Sigmoid colon (tissue), 7 donors: ENCODE results near the gene SHKBP1. TPM values are rescaled to one million over a fixed set of nuclear protein-coding genes. Genes with fewer than 3 reads are reported as not detected.

Experiments
- DNase-seq: peaks from one replicate; pipeline ENCODE4 v3.0.0-alpha.2; 2019
- H3K27ac ChIP-seq, 4 donors: fragments of 200-600 bp; sonication (generic); one replicate each; pipeline ENCODE4 v1.5.1; 2016 to 2019; ENCODE audit warnings: mild to moderate bottlenecking in 1 of 4
- H3K27me3 ChIP-seq, 3 donors: fragments of 200-600 bp; sonication (generic); one replicate each; pipeline ENCODE4 v1.5.1; 2019; ENCODE audit warnings: mild to moderate bottlenecking in 1 of 3
- H3K36me3 ChIP-seq, 4 donors: fragments of 200-600 bp; sonication (generic); one replicate each; pipeline ENCODE4 v1.5.1; 2016 to 2019
- H3K4me1 ChIP-seq, 4 donors: fragments of 200-600 bp; sonication (generic); one replicate each; pipeline ENCODE4 v1.5.1; 2017 to 2019
- H3K4me3 ChIP-seq, 4 donors: fragments of 200-600 bp; sonication (generic); one replicate each; pipeline ENCODE4 v1.5.1; 2017 to 2019; ENCODE audit warnings: mild to moderate bottlenecking in 2 of 4, moderate library complexity in 1 of 4
- H3K9me3 ChIP-seq, 4 donors: fragments of 200-600 bp in 3 of 4; sonication (generic) in 3 of 4; one replicate each; pipeline versions ENCODE4 v1.5.1 to v1.6.1; 2013 to 2019
- EP300 ChIP-seq, 4 donors: sonication (generic); formaldehyde crosslinking; IDR thresholded peaks; one replicate each; pipeline ENCODE4 v1.6.1; 2017; ENCODE audit warnings: antibody characterized with exemption in 4 of 4
- POLR2A ChIP-seq, 2 donors: fragments of 450-650 bp; IDR thresholded peaks; one replicate each; pipeline ENCODE4 v1.6.1; 2016; ENCODE audit warnings: antibody characterized with exemption in 2 of 2, mild to moderate bottlenecking in 2 of 2, moderate library complexity in 2 of 2
- POLR2AphosphoS5 ChIP-seq, 4 donors: sonication (generic); formaldehyde crosslinking; IDR thresholded peaks; one replicate each; pipeline ENCODE4 v1.6.1; 2017; ENCODE audit warnings: antibody characterized with exemption in 4 of 4
- WGBS, 2 donors: extraction: QIAGEN DNeasy Blood & Tissue Kit; methylation state at CpG; one replicate each; pipeline ENCODE4 v1.1.7; 2013; 5-methylcytosine and 5-hydroxymethylcytosine counted together
- intact Hi-C: fragments of 100-400 bp; cut with DNase I; formaldehyde crosslinking; loops from one replicate; pipeline ENCODE4 v1.15.1; 2023
- polyA plus RNA-seq, 3 donors: library from polyadenylated mRNA; stranded (reverse); fragments of 200-250 nt; gene quantifications; one replicate each; pipeline ENCODE4 v1.2.3, GENCODE V29; 2013
- total RNA-seq, 4 donors: library from RNA; depleted of rRNA; stranded (reverse); fragments of >200 nt; gene quantifications; one replicate each; pipeline ENCODE4 v1.1.0, GENCODE V29; 2016
- TF ChIP-seq, protein P1 (sequence below), 4 experiments: fragments of 450-650 bp in 3 of 4; fragments of 200-600 bp in 1 of 4; IDR thresholded peaks; one replicate each; pipeline ENCODE4 v1.5.1; 2016 to 2019; ENCODE audit warnings: antibody characterized with exemption in 4 of 4, mild to moderate bottlenecking in 3 of 4, moderate library complexity in 2 of 4
- donor health status: healthy with polysubstance abuse.
- donor health status: Bipolar disorder and iron deficiency.
- donor health status: healthy.

The SHKBP1 gene
- total and polyA plus RNA-seq, 7 donors, result 15.9 to 81.0 (median 36.3) TPM

GRCh38 chr19:40570313-40571004, 6.2 kb upstream of the SHKBP1 start:
- peak overlapping the region; percentile 56 to 68 (median 64) for H3K27ac ChIP-seq
- intact Hi-C loops, result loop anchor here (2.0 kb wide), 1 partner anchor 42 kb away; no protein-coding TSS in a partner anchor

DNA sequence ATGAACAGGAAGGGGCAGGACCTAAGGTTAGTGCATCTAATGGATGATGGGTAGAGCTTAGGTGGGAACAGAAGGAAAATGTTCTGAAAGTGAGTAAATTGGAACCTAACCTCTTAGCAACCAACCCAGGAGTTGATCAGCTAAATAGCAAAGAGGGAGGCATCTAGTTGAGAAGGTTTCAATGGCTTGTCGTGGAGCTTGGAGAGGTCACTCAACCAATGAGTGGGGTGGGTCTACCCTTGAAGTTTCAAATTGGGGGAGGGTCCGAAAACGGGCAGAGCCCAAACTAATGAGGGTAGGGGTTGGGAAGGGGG, 5.7 kb upstream of the SHKBP1 start:
- Histone ChIP-seq H3K9me3 (no peaks in the 10 kb centered on the region), H3K4me3 (no peak overlapping the region), H3K27ac (peak overlapping the region; percentile 16 to 67 (median 46)), H3K36me3 (no peaks in the 10 kb centered on the region), H3K27me3 (peaks cover 14 to 30% (median 22%) of the 10 kb centered on the region in 3 donors), H3K4me1 (peaks cover 0 to 19% (median 14%) of the 10 kb centered on the region in 4 donors)
- 25 to 27% methylated on average over 3 of the region's 3 CpGs for WGBS, 2 donors
- no peak for TF ChIP-seq POLR2A (IDR thresholded peaks at IDR 0.05)
- TF ChIP-seq POLR2AphosphoS5 (IDR thresholded peaks at IDR 0.05), result no peak
- TF ChIP-seq, protein P1, sequence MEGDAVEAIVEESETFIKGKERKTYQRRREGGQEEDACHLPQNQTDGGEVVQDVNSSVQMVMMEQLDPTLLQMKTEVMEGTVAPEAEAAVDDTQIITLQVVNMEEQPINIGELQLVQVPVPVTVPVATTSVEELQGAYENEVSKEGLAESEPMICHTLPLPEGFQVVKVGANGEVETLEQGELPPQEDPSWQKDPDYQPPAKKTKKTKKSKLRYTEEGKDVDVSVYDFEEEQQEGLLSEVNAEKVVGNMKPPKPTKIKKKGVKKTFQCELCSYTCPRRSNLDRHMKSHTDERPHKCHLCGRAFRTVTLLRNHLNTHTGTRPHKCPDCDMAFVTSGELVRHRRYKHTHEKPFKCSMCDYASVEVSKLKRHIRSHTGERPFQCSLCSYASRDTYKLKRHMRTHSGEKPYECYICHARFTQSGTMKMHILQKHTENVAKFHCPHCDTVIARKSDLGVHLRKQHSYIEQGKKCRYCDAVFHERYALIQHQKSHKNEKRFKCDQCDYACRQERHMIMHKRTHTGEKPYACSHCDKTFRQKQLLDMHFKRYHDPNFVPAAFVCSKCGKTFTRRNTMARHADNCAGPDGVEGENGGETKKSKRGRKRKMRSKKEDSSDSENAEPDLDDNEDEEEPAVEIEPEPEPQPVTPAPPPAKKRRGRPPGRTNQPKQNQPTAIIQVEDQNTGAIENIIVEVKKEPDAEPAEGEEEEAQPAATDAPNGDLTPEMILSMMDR (IDR thresholded peaks at IDR 0.05), result no peak
- no peak for TF ChIP-seq EP300 (IDR thresholded peaks at IDR 0.05)
- intact Hi-C loops, result loop anchor here (2.0 kb wide), 1 partner anchor 42 kb away; no protein-coding TSS in a partner anchor
- DNase-seq, result no peak

More at GRCh38 chr19:40570313-40571004, 6.2 kb upstream of the SHKBP1 start:
- Histone ChIP-seq H3K4me3 (peak overlapping the region in 3 of 4 donors; percentile 34 to 48 (median 47)), H3K4me1 (peaks cover 0 to 18% (median 13%) of the 10 kb centered on the region in 4 donors), H3K27me3 (peaks cover 14 to 35% (median 27%) of the 10 kb centered on the region in 3 donors), H3K9me3 (no peaks in the 10 kb centered on the region), H3K36me3 (no peaks in the 10 kb centered on the region)
- DNase-seq, result peak; percentile 100
- 1% methylated on average over 53 of the region's 53 CpGs for WGBS, 2 donors
- TF ChIP-seq POLR2AphosphoS5 (IDR thresholded peaks at IDR 0.05) (peak in 1 of 4 donors; percentile 31), POLR2A (IDR thresholded peaks at IDR 0.05) (no peak)
- TF ChIP-seq, protein P1 (IDR thresholded peaks at IDR 0.05), result peak in 1 of 4 experiments; percentile 22

- peak overlapping the region in 3 of 4 donors; percentile 33 to 67 (median 50) for H3K27ac ChIP-seq
- H3K36me3 ChIP-seq, result no peaks in the 10 kb centered on the region
- 81 to 89% methylated on average over 10 of the region's 10 CpGs for WGBS, 2 donors
- peaks cover 0 to 25% (median 19%) of the 10 kb centered on the region in 4 donors for H3K4me1 ChIP-seq
- TF ChIP-seq POLR2A (IDR thresholded peaks at IDR 0.05), result no peak
- TF ChIP-seq EP300 (IDR thresholded peaks at IDR 0.05), result no peak
- intact Hi-C loops, result loop anchor here (2.0 kb wide), 1 partner anchor 43 kb away; no protein-coding TSS in a partner anchor
- peaks cover 11 to 20% (median 13%) of the 10 kb centered on the region in 3 donors for H3K27me3 ChIP-seq
- DNase-seq, result no peak
- no peaks in the 10 kb centered on the region for H3K9me3 ChIP-seq
- H3K4me3 ChIP-seq, result no peak overlapping the region
These were observed 4.7 kb upstream of the SHKBP1 start for GRCh38 chr19:40571831-40572495.

DNA sequence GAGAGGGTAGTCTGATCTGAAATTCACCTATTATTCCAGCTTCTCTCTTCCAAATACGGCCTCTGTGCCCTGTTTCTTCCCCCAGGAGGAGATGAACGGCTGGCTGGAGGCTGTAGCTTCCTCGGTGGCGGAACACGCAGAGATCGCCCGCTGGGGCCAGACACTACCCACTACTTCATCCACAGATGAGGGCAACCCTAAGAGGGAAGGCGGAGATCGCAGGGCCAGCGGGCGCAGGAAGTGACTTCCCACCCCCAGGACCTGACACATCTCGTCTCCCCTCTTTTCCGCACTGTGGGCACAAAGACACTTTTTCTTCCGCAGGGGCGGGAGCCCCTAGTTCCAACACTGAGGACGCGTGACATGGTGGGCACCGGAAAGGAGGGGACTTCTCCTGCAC, 1.3 kb upstream of the SHKBP1 start:
- WGBS, 2 donors, result 85 to 92% methylated on average over 18 of the region's 18 CpGs
- intact Hi-C loops, result no loop called here
- no peak overlapping the region for H3K4me3 ChIP-seq
- no peak for DNase-seq
- peaks cover 0 to 4% (median 2%) of the 10 kb centered on the region in 4 donors for H3K36me3 ChIP-seq
- no peaks in the 10 kb centered on the region for H3K27me3 ChIP-seq
- no peaks in the 10 kb centered on the region for H3K9me3 ChIP-seq
- H3K27ac ChIP-seq, result no peak overlapping the region
- TF ChIP-seq POLR2A (IDR thresholded peaks at IDR 0.05) (no peak), EP300 (IDR thresholded peaks at IDR 0.05) (no peak)
- peaks cover 0 to 26% (median 16%) of the 10 kb centered on the region in 4 donors for H3K4me1 ChIP-seq

GRCh38 chr19:40576151-40576584, 505 bp upstream of the SHKBP1 start:
- Histone ChIP-seq H3K4me3 (peak overlapping the region; percentile 65 to 92 (median 83)), H3K4me1 (peaks cover 0 to 26% (median 14%) of the 10 kb centered on the region in 4 donors), H3K27me3 (no peaks in the 10 kb centered on the region), H3K27ac (peak overlapping the region; percentile 77 to 87 (median 84)), H3K36me3 (peaks cover 0 to 13% (median 9%) of the 10 kb centered on the region in 4 donors), H3K9me3 (no peaks in the 10 kb centered on the region)
- intact Hi-C loops, result loop anchor here (2.0 kb wide), 1 partner anchor 21 kb away; no protein-coding TSS in a partner anchor
- WGBS, 2 donors, result 3 to 6% methylated on average over 22 of the region's 22 CpGs
- TF ChIP-seq EP300 (IDR thresholded peaks at IDR 0.05) (no peak), POLR2A (IDR thresholded peaks at IDR 0.05) (no peak), POLR2AphosphoS5 (IDR thresholded peaks at IDR 0.05) (no peak)
- TF ChIP-seq, protein P1 (IDR thresholded peaks at IDR 0.05), result no peak
- no peak for DNase-seq
